GM18861 (cell line): ENCODE data around the gene CEP104.
"Not testable (repeated sequence)": the region's sequence is repeated elsewhere in the genome, so short reads cannot be mapped to it uniquely, and the experiment has no call there.

ENCODE experiments used
- ATAC-seq: cut with Tn5 transposase; IDR thresholded peaks from one replicate; pipeline ENCODE4 v1.9.1; 2021; ENCODE audit not compliant: unreplicated experiment

The CEP104 gene

GRCh38 chr1:3828391-3828790 lies 28.6 kb downstream of the CEP104 start:
- ATAC-seq, result no peak

- no peak for ATAC-seq
These were observed 29.2 kb downstream of the CEP104 start for GRCh38 chr1:3827813-3828307.

- ATAC-seq, result no peak
These were observed 31.7 kb downstream of the CEP104 start for GRCh38 chr1:3825356-3825755.

GRCh38 chr1:3824650-3825049 lies 32.4 kb downstream of the CEP104 start:
- no peak for ATAC-seq

- ATAC-seq, result no peak
These were observed 34.6 kb downstream of the CEP104 start for GRCh38 chr1:3822421-3822820.

- ATAC-seq, result no peak
These were observed 35.1 kb downstream of the CEP104 start for GRCh38 chr1:3821908-3822307.

GRCh38 chr1:3821447-3821846 lies 35.6 kb downstream of the CEP104 start:
- no peak for ATAC-seq

- no peak for ATAC-seq
These were observed 36.0 kb downstream of the CEP104 start for GRCh38 chr1:3821004-3821403.

GRCh38 chr1:3820316-3820715 lies 36.7 kb downstream of the CEP104 start:
- no peak for ATAC-seq

- no peak for ATAC-seq
These were observed 37.2 kb downstream of the CEP104 start for GRCh38 chr1:3819771-3820200.

GRCh38 chr1:3817821-3818597 lies 39.0 kb downstream of the CEP104 start:
- no peak for ATAC-seq

GRCh38 chr1:3817138-3817740 lies 39.8 kb downstream of the CEP104 start:
- ATAC-seq, result no peak

- no peak for ATAC-seq
These were observed 40.5 kb downstream of the CEP104 start for GRCh38 chr1:3816331-3817137.

GRCh38 chr1:3814771-3815561 lies 42.0 kb downstream of the CEP104 start:
- no peak for ATAC-seq

- no peak for ATAC-seq
These were observed 42.9 kb downstream of the CEP104 start for GRCh38 chr1:3814065-3814464.

- ATAC-seq, result no peak
These were observed 45.5 kb downstream of the CEP104 start for GRCh38 chr1:3811595-3811911.

GRCh38 chr1:3810149-3810761 lies 46.8 kb downstream of the CEP104 start:
- ATAC-seq, result not testable (repeated sequence)

- ATAC-seq, result no peak
These were observed 47.3 kb downstream of the CEP104 start for GRCh38 chr1:3809680-3810079.

- no peak for ATAC-seq
These were observed 49.2 kb downstream of the CEP104 start for GRCh38 chr1:3807769-3808168.

- ATAC-seq, result no peak
These were observed 52.0 kb downstream of the CEP104 start for GRCh38 chr1:3805038-3805437.

GRCh38 chr1:3804627-3804944 lies 52.4 kb downstream of the CEP104 start:
- not testable (repeated sequence) for ATAC-seq
